ENCODE results near the gene TSPY4.
"Not testable (repeated sequence)": the region's sequence is repeated elsewhere in the genome, so short reads cannot be mapped to it uniquely, and the experiment has no call there.

TSPY4 gene

GRCh38 chrY:9337164-9337563 is at the start of gene TSPY4:
Gene TSPY4, plus strand, starts transcription at chrY:9337464. Its CDS starts 46 bp downstream, at chrY:9337510.
- not testable (repeated sequence) for DNase-seq

- DNase-seq = no peak
Measured at GRCh38 chrY:9320996-9321395, 16.3 kb upstream of the TSPY4 start.

DNA sequence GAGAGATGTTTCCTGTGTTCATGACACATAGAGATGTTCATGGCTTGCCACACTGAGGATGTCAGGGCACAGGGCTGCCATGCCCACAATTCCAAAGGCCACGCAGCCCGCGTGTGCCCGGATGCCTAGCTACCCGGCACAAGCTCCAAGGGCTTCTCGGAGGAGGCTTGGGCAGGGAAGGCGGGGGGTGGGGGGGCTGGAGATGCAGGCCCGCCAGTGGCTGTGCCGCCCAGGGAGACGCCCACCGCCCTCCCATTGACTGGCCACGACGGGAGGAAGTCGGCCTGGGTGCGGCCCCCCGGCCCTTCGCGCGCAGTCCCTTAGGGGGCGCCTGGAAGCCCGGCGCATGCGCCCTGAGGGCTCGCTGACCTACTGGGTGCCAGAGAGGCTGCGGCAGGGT is 20.2 kb downstream of the TSPY4 start, which contains the start of gene TSPY8:
TSS of gene TSPY8 (plus strand) at position 301 of the 400 bp plus-strand sequence. CDS start at position 347, 46 bp downstream.
- DNase-seq = not testable (repeated sequence)
